NCI-H446 treated with DMSO at 0.1 percent for 48 hours (cell line): ENCODE results near the gene SYCP2.

Experiments used
- DNase-seq: peaks from one replicate; lab custom pipeline; 2025; lab: John Stamatoyannopoulos, UW

The SYCP2 gene

DNA sequence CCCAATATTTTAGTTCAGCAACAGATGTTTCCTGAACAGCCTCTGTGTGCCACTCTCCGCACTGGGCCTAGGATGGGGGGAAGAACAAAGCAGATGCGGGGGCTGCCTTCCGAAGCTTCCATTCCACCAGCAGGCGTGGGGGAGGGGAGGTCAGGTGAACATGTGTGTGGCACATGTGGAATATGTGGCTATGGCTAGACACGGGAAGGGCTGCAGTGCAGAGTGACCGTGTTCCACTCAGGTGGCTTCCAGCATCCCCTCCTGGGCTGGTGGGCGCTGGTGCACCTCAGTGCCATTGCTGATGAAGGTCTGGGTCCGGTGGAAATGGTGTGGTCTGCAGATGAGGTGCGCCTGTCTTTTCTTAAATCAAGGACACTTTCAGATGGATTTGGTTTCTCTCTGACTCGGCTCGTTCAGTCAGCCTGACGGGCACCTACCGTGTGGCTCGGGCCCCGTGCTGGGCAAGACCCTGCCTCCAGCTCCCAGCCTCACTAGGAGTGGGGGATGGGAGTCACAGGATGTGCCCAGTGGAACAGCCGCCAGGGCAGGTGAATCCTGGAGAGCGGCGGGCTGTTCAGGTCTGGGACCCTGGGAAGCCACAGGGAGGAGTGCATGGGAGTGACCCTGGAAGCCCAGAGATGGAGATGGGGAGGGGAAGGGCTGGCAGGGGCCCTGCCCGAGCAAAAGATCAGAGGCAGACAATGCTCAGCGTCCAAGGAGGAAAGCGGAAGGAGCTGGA, 111.0 kb downstream of the SYCP2 start:
- no peak for DNase-seq

DNA sequence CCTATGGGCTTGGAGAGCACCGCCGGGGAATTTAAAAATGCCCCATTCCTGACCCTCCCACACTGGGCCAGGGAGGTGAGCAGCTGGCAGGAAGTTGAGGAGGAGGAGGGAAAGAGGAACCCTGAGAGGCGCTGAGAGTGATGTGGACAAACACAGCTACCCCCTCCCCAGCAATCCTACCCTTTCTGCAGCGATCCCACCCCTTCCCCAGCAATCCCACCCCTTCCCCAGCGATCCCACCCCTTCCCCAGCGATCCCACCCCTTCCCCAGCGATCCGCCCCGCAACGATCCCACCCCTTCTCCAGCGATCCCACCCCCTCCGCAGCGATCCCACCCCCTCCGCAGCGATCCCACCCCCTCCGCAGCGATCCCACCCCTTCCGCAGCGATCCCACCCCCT, 111.6 kb downstream of the SYCP2 start:
- no peak for DNase-seq

DNA sequence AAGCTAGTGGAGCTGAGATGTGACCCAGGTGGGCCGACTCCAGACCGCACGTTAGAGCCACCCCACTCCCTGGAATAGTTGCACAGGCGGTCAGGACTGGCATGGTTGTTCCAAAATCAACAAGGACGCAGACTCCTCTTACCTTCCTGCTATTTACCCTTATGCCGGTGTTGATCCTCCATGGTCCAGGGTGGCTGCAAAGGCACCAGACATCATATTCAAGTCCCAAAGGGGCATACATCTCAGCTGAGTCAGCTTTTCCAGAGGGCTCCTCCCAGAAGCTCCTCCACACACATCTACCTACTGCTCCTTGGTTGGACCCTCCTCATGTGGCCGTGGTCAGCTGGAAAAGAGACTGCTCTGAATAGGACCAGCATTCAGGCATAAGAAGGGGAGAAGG, 112.2 kb downstream of the SYCP2 start:
- no peak for DNase-seq

DNA sequence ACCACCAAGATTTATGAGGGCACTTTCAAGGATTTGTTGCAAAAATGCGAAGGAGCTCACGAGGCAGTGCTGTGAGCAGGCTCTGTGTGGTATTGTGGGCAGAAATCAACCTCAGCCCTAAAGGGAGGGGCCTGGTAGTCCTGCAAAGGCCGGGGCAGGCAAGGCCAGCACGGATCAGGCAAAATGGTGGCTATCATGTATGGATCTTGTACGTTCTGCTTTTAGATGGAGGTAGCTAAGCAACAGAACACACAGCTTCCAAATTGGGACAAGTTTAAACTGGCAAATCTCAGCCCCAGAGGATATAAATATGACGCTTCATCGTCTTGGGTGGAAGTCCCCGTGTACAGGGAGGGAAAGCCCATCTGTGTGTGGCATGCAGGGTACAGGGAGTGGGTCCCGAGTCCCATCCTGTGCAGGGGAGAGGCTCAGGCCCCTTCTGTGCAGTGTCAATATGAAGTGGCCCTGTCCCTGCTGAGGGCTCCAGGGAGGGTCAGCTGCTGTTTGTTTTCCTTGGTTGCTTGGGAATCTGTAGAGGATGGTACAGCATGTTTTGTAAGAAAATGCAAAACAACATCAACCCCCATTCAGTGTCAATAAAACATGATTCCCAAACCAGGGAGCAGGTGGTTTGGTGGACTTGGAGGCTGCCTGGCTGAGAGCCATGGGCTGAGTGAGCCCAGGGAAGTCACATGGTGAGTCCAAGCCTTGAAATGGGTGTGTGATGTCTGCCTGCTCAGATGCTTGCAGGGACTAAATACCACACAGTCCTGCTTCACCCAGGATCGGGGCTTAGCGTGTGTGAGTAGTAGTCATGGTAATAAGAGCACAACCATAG, 113.0 kb downstream of the SYCP2 start:
- DNase-seq: peak; percentile 46

DNA sequence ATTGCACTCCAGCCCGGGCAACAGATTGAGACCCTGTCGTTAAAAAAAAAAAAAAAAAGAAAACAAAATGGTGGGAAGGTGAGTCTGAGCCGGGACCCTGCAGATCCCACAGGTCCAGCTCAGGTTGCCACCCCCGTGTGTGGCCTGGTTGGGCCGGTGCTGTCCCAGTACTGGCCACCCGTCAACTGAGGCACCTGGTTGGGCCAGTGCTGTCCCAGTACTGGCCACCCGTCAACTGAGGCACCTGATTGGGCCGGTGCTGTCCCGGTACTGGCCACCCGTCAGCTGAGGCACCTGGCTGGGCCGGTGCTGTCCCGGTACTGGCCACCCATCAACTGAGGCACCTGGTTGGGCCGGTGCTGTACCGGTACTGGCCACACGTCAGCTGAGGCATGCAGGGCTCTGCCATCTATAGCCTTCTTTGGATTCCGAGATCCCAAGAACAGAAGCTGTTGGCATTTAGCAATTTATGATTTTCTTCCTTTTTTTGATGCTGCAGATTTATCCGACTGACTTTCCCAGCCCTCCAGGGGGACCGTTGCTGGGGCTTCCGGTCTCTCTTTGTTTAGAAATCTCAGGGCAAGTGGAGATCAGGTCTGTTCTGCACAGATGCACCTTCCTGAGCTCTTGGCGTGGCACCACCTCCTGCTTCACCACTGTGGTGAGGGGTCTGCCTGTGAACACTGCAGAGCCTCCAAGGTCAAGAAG, 113.8 kb downstream of the SYCP2 start:
- no peak for DNase-seq

DNA sequence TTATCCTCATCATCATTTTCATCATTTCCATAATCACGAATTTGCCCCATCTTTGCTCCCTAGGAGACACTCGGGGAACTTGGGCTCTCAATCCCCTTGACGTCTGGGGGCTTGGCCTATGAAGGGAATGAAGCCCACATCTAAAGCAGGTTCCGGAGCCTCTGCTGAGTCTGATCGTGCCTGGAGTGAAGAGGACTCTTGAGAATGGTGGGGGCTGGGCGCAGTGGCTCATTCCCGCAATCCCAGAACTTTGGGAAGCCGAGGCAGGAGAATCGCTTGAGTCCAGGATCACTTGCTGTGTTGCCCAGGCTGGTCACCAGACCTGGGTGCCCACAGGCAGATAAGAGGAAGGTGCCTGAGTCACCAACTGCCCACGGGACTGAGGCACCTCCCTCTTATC, 114.5 kb downstream of the SYCP2 start:
- DNase-seq: no peak

DNA sequence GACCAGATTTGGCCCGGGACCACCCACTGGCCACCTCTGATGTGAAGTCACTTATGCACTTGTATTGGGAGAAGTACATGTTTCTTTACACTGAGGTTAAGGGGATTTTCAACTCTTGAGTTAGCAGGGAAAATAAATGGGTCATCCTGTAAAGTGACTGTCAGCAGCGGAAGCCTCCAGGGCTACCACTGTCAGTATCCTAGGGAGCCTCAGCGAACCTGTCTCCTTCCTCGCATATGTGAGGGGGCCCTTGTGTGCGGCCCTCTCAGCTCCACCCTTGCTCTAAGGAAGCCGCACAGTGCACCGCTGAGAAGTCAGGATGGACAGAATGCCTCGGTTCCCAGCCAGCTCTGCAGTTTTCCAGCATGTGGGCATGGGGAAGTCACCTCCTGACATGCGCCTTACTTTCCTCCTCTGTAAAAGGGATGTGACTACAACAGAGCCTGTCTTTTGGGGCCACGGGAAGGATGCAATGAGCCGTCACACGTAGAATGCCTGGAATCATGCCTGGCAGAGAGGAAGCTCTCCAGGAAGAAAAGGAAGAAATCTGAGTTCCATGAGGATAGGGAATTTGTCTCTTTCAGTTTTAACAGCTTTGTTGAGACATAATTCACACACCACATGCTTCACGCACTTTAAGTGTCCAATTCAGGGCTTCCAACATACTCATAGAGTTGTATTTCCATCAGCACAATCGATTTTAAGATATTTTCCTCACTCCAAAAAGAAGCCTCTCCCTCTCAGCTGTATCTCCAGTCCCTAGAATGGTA, 115.4 kb downstream of the SYCP2 start:
- DNase-seq: no peak

DNA sequence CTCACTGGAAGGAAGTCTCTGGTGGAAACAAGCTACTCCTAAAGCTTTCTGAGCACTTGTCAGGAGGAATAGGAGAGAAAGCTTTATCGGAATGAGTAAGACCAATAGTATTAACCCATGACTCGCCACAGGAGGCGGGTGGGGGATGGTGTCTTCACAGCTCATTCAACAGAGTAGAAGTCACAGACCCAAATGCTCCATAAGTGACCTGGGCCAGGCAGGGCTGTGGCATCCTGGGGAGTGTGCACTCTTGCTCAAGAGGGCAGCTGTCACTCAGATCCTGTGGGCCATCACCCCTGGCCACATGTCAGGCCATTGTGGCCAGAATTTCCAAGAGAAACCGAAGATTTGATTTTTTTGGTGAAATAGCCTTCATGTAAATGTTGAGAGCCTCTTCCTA, 116.0 kb downstream of the SYCP2 start:
- no peak for DNase-seq

DNA sequence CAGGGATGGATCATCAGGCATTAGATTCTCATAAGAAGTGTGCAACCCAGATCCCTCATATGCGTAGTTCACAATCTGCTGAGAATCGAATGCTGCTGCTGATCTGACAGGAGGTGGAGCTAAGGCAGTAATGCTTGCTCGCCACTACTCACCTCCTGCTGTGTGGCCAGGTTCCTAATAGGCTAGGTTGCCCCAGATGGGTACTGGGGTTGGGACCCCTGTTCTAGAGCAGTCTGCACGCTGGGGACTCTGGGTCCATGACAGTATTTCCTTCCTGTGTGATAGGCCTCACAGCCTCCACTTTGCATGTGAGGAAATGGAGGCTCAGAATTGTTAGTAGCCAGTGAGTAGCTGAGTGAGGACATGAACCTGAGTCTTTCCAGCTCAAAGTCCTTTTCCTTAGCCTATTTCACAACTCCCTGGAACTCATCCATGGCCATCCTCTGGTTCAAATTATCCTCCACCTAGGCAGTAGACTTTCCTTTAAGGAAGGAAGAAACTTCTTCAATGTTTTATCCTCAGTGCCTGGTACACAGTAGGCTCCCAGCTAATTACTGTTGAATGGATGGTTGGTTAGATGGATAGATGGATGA, 117.2 kb downstream of the SYCP2 start:
- DNase-seq: no peak

DNA sequence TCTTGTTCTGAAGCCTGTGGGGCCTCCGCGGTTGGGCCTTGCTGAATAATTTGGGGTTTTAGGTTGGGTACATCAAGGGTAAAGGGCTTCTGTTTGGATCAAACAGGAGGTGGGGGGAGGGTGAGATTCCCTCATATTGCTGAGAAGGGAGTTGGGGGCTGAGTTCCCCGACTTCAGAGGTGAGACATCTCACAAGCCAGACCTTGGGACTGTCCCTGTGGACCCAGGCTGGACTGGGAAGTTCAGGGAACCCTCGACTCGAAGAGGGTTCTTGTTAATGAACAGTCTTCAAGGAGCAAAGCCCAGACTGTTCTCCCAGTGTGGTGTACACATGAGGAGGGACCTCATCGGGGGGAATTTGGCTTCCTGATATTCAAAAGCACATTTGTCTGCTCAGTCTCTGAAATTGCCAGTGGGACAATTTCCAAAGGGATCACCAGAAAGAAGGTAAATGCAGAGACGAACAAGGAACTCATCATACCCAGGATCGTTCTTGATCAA, 118.5 kb downstream of the SYCP2 start:
- DNase-seq: no peak

DNA sequence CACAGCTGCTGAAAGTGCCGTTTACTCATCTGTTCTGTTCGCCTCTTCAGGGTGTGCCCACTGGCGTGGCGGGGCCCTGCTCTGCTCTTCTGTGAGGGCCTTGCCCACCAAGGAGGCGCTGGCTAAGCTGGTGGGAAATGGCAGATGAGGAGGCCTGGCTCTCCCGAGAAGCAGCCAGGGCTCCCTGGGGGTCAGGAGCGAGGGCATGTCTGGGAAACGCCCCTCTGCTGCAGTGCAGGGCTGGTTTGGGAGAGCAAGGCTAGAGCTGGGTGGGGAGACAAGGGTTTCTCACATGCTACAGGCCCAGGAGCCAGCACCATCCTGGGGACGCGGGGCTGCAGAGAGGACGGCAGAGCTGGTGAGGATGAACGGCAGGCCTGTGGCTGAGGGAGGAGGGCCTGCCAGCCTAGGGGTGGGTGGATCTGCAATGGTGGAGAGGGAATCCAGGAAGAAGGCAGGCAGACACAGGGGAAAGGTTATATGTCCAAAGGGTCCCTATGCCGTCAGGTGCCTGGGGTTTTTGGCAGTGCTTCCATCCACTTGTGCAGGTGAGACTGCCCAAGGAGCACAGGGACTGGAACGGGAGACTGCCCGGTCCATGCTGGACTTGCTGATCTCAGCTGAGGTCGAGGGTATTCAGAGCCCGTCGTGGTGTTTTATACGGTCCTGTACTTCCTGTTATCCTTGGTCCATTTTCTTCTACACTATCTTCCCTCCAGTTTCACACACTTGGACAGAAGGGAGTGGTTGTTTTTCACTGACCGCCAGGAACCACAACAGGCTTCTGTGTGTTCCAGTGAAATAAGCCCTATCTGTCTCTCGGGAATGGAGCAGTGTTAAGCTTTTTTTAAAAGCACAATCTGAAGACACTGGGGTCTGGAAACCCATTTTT, 119.2 kb downstream of the SYCP2 start:
- no peak for DNase-seq
